NB4 (cell line): ENCODE data around the gene TUBA1B.
"Not testable (repeated sequence)": the region's sequence is repeated elsewhere in the genome, so short reads cannot be mapped to it uniquely, and the experiment has no call there.

Experiments used
- DNase-seq: peaks from one replicate; pipeline ENCODE4 v3.0.0; 2010; ENCODE audit warnings: low read depth
- H3K4me3 ChIP-seq: one replicate; pipeline ENCODE4 v1.5.1; 2011; ENCODE audit warnings: mild to moderate bottlenecking, low read depth, low read length, moderate library complexity
- MYC ChIP-seq: IDR thresholded peaks from 2 replicates; pipeline ENCODE4 v1.6.1; 2011; ENCODE audit warnings: low read depth, low read length
- POLR2A ChIP-seq: IDR thresholded peaks from 2 replicates; pipeline ENCODE4 v1.6.1; 2011; ENCODE audit warnings: mild to moderate bottlenecking; ENCODE audit not compliant: insufficient read length; ENCODE audit errors: extremely low read depth
- TF ChIP-seq, protein P1 (sequence below): IDR thresholded peaks from 2 replicates; pipeline ENCODE4 v1.6.1; 2011; ENCODE audit warnings: low read depth, low read length
- TF ChIP-seq, protein P2 (sequence below): IDR thresholded peaks from one replicate; pipeline ENCODE4 v1.5.1; 2012; ENCODE audit warnings: low read depth, low read length

TUBA1B gene

DNA sequence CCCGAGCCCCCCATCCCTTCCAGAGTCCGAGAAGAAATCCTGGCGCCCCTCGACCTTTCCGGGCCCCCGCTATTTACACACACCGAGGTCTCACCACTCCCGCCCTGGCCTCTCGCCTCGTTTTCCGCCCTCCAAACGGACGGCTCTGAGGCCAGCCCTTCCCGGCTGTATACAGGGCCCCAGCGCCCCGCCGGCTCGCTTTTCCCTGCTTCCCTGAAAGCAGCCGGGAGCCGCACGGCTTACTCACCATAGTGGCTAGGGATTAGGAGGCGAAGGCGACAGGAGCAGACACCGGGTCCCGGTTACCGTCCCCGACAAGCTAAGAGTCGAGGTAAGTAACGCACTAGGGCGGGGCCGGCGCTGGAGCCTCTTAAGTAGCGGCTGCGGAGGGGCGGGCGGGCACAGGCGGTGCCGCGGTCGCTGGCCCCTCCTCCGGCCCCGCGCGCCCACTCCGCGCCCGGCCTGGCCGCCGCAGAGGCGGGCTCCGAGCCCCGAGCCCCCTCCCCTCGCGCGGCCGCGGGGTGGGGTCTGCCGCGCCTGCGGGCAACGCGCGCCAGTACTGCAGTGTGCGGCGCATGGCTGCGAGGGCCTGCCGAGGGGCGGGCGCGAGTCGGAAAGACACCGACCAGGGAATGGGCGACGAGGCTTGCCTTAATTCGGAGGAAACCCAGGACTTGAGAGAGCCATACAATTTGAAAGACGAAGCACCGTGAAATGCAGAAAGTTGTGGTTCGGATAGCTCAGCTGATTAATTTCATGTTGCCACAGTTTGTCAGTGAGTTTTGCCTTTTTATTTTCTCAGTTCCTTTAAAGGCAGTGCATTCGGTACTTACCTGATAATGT lies at the start of gene TUBA1B:
Gene TUBA1B, minus strand, starts transcription at position 345 of the 843 bp plus-strand sequence. Its CDS starts 95 bp downstream, at position 250.
- H3K4me3 ChIP-seq, result peak within 1 kb of the TSS; percentile 98
- DNase-seq, result peak; percentile 96
- TF ChIP-seq MYC (peak; percentile 82), POLR2A (peak; percentile 99)
- TF ChIP-seq, protein P1, sequence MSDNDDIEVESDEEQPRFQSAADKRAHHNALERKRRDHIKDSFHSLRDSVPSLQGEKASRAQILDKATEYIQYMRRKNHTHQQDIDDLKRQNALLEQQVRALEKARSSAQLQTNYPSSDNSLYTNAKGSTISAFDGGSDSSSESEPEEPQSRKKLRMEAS, result peak; percentile 87
- TF ChIP-seq, protein P2, sequence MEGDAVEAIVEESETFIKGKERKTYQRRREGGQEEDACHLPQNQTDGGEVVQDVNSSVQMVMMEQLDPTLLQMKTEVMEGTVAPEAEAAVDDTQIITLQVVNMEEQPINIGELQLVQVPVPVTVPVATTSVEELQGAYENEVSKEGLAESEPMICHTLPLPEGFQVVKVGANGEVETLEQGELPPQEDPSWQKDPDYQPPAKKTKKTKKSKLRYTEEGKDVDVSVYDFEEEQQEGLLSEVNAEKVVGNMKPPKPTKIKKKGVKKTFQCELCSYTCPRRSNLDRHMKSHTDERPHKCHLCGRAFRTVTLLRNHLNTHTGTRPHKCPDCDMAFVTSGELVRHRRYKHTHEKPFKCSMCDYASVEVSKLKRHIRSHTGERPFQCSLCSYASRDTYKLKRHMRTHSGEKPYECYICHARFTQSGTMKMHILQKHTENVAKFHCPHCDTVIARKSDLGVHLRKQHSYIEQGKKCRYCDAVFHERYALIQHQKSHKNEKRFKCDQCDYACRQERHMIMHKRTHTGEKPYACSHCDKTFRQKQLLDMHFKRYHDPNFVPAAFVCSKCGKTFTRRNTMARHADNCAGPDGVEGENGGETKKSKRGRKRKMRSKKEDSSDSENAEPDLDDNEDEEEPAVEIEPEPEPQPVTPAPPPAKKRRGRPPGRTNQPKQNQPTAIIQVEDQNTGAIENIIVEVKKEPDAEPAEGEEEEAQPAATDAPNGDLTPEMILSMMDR, result no peak

DNA sequence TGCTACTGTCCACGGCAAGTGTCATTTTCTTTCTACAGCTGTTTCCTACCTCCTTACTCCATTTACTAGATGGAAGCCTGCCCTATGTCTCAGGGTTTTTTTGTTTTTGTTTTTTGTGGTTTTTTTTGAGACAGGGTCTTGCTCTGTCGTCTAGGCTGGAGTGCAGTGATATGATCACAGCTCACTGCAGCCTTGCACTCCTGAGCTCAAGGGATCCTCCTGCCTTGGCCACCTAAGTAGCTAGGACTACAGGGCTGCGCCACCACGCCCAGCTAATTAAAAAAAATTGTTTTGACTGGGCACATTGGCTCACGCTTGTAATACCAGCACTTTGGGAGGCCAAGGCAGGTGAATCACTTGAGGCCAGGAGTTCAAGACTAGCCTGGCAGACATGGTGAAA lies 43.0 kb upstream of the TUBA1B start:
- no peak for DNase-seq
- H3K4me3 ChIP-seq, result no peak overlapping the region
- no peak for TF ChIP-seq MYC
- TF ChIP-seq, protein P2, result no peak
- TF ChIP-seq POLR2A, result no peak
- TF ChIP-seq, protein P1, result no peak

DNA sequence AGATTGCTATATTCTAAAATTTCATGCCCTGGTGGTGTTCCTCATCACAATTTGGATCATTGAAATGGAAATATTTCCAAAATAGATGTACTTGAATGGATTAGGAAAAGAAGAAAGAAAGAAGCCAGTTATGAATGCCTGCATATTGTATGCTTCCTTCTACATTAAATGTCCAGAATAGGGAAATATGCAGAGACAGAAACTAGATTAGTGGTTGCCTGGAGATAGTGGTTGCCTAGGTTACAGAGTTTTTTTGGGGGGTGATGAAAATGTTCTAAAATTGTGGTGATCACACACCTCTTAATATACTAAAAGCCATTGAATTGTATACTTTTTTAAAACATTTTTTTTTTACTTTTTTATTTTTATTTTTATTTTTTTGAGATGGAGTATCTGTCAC lies 39.7 kb upstream of the TUBA1B start:
- TF ChIP-seq POLR2A (no peak), MYC (no peak)
- TF ChIP-seq, protein P2, result no peak
- TF ChIP-seq, protein P1, result no peak
- no peak overlapping the region for H3K4me3 ChIP-seq
- DNase-seq, result no peak

DNA sequence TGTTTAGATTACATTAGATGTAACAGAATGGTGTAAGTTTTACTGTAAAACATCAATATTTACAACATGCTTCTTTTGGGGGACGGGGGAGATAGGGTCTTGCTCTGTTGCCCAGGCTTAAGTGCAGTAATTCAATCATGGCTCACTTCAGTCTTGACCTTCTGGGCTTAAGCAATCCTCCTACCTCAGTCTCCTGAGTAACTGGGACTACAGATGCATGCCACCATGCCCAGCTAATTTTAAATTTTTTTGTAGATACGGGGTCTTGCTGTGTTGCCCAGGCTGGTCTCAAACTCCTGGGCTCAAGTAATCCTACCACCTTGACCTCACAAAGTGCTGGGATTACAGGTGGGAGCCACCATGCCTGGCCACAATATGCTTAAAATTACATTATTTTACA lies 33.9 kb upstream of the TUBA1B start:
- no peak for DNase-seq
- TF ChIP-seq MYC (no peak), POLR2A (no peak)
- TF ChIP-seq, protein P2, result no peak
- TF ChIP-seq, protein P1, result no peak
- no peak overlapping the region for H3K4me3 ChIP-seq

DNA sequence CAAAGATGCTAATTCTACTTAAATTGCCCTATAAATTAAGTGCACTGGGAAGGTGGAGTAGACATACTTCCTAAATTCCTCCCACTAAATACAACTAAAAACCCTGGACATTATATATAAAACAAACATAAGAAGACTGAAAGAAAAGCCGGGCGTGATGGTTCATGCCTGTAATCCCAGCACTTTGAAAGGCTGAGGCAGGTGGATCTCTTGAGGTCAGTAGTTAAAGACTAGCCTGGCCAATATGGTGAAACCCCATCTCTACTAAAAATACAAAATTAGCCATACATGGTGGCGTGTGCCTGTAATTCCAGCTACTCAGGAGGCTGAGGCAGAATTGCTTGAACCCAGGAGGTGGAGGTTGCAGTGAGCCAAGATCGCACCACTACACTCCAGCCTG lies 30.7 kb upstream of the TUBA1B start:
- DNase-seq, result not testable (repeated sequence)

DNA sequence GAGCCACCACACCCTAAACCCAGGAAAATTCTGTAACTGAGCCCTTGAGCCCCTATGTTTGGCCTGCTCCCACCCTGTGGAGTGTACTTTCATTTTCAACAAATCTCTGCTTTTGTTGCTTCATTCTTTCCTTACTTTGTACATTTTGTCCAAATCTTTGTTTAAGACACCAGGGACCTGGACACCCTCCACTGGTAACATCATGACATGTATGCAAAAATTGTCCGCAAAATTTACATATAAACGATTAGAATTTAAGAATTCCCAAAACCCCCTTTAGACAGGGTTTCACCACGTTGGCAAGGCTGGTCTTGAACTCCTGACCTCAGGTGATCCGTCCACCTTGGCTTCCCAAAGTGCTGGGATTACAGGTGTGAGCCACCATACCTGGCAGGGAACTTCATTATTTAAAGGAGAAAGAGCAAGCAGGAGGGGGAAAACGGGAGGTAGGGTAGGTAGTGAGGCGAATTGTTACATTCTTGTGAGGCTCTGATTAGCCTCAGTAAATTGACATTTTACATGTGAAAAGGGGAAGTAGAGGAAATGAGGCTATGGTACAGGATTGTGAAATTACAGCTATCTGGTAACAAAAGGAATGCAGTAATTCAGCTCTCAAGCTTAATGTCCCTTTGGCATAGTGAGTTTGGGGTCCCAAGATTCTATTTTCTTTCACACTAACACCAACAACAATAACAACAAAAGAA lies 30.0 kb upstream of the TUBA1B start:
- no peak overlapping the region for H3K4me3 ChIP-seq
- peak; percentile 83 for DNase-seq
- TF ChIP-seq MYC (no peak), POLR2A (no peak)
- TF ChIP-seq, protein P1, result no peak
- TF ChIP-seq, protein P2, result no peak

More for the DNA sequence above, 30.7 kb upstream of the TUBA1B start:
- H3K4me3 ChIP-seq, result not testable (repeated sequence)
